Astrocyte (in vitro differentiated cells and primary cell): Measurements from ENCODE around the gene AIFM1. TPM values are rescaled to one million over a fixed set of nuclear protein-coding genes. Genes with fewer than 3 reads are reported as not detected.

ENCODE experiments used
- DNase-seq: peaks from one replicate; pipeline ENCODE4 v3.0.0-alpha.2; 2010; ENCODE audit warnings: low read depth
- FAIRE-seq: peaks from 2 replicates; lab custom pipeline; 2011; peaks lifted over from hg19 to GRCh38; lab: Jason Lieb, UNC
- H2AFZ ChIP-seq: 2 replicates; pipeline ENCODE4 v1.6.0; 2012; ENCODE audit warnings: low read depth, low read length, inconsistent platforms
- H3K27ac ChIP-seq: 2 replicates; pipeline ENCODE4 v1.5.1; 2011; ENCODE audit warnings: low read depth, low read length, inconsistent platforms
- H3K27me3 ChIP-seq: 2 replicates; pipeline ENCODE4 v1.6.0; 2011; ENCODE audit warnings: low read length, inconsistent platforms; ENCODE audit not compliant: insufficient read depth
- H3K36me3 ChIP-seq: 2 replicates; pipeline ENCODE4 v1.5.1; 2011; ENCODE audit warnings: low read length, inconsistent platforms; ENCODE audit not compliant: insufficient read depth
- H3K4me1 ChIP-seq: 2 replicates; pipeline ENCODE4 v1.5.1; 2011; ENCODE audit warnings: low read length, inconsistent platforms; ENCODE audit not compliant: insufficient read depth
- H3K4me2 ChIP-seq: 2 replicates; pipeline ENCODE4 v1.6.0; 2012; ENCODE audit warnings: low read length, inconsistent platforms
- H3K4me3 ChIP-seq: 2 replicates; pipeline ENCODE4 v1.5.1; 2011; ENCODE audit warnings: low read depth, mild to moderate bottlenecking, low read length, inconsistent platforms; ENCODE audit not compliant: insufficient read depth
- H3K79me2 ChIP-seq: 2 replicates; pipeline ENCODE4 v1.6.0; 2012; ENCODE audit warnings: mild to moderate bottlenecking, low read length, inconsistent platforms; ENCODE audit not compliant: insufficient read depth
- H3K9ac ChIP-seq: 2 replicates; pipeline ENCODE4 v1.6.0; 2012; ENCODE audit warnings: mild to moderate bottlenecking, low read length, inconsistent platforms
- H3K9me3 ChIP-seq: 2 replicates; pipeline ENCODE4 v1.5.1; 2012; ENCODE audit warnings: low read depth, mild to moderate bottlenecking, low read length, inconsistent platforms; ENCODE audit not compliant: insufficient read depth
- H4K20me1 ChIP-seq: 2 replicates; pipeline ENCODE4 v1.6.0; 2012; ENCODE audit warnings: low read length, inconsistent platforms; ENCODE audit not compliant: insufficient read depth
- H3K27ac Mint-ChIP-seq: one replicate; pipeline ENCODE4 v1.8.0; 2021; ENCODE audit warnings: mild to moderate bottlenecking, mixed read lengths; ENCODE audit not compliant: unreplicated experiment
- H3K27me3 Mint-ChIP-seq: one replicate; pipeline ENCODE4 v1.8.0; 2021; ENCODE audit warnings: low read depth, mixed read lengths; ENCODE audit not compliant: unreplicated experiment
- H3K36me3 Mint-ChIP-seq: one replicate; pipeline ENCODE4 v1.8.0; 2021; ENCODE audit warnings: low read depth, mixed read lengths; ENCODE audit not compliant: unreplicated experiment
- H3K4me1 Mint-ChIP-seq: one replicate; pipeline ENCODE4 v1.8.0; 2021; ENCODE audit warnings: low read depth, mixed read lengths; ENCODE audit not compliant: unreplicated experiment
- H3K4me3 Mint-ChIP-seq: one replicate; pipeline ENCODE4 v1.8.0; 2021; ENCODE audit warnings: mild to moderate bottlenecking, moderate library complexity, mixed read lengths; ENCODE audit not compliant: unreplicated experiment
- H3K9me3 Mint-ChIP-seq: one replicate; pipeline ENCODE4 v1.8.0; 2021; ENCODE audit warnings: mild to moderate bottlenecking, mixed read lengths; ENCODE audit not compliant: unreplicated experiment
- CTCF ChIP-seq: IDR thresholded peaks from 2 replicates; pipeline ENCODE4 v1.5.1; 2011; ENCODE audit warnings: low read depth, mild to moderate bottlenecking, inconsistent platforms, low read length, moderate library complexity; ENCODE audit not compliant: insufficient read depth
- EZH2 ChIP-seq: IDR thresholded peaks from 2 replicates; pipeline ENCODE4 v1.6.1; 2012; ENCODE audit warnings: mild to moderate bottlenecking, low read length, inconsistent platforms; ENCODE audit not compliant: insufficient read depth
- total RNA-seq: library from RNA; stranded (reverse); gene quantifications from 2 replicates; pipeline ENCODE4 v1.2.1, GENCODE V29; 2021

The AIFM1 gene
- total RNA-seq, 1 donor from 2014 or later, result 38.1 TPM

GRCh38 chrX:130170752-130171445, 5.3 kb upstream of the AIFM1 start:
- peak overlapping the region; percentile 75 for H3K4me3 Mint-ChIP-seq
- no peak overlapping the region for H3K27ac Mint-ChIP-seq
- H3K4me1 Mint-ChIP-seq, result peaks cover 16% of the 10 kb centered on the region
- peak; percentile 9 for FAIRE-seq
- Histone ChIP-seq H3K4me3 (peak overlapping the region; percentile 51), H3K4me2 (peak overlapping the region; percentile 85), H2AFZ (peak overlapping the region; percentile 78), H3K9me3 (no peaks in the 10 kb centered on the region), H3K9ac (peak overlapping the region; percentile 52), H3K27ac (no peak overlapping the region), H3K36me3 (no peaks in the 10 kb centered on the region), H4K20me1 (no peaks in the 10 kb centered on the region), H3K27me3 (peaks cover 3% of the 10 kb centered on the region), H3K79me2 (no peaks in the 10 kb centered on the region), H3K4me1 (peaks cover 31% of the 10 kb centered on the region)
- no peaks in the 10 kb centered on the region for H3K27me3 Mint-ChIP-seq
- H3K9me3 Mint-ChIP-seq, result no peaks in the 10 kb centered on the region
- DNase-seq, result no peak
- TF ChIP-seq CTCF (no peak), EZH2 (no peak)
- no peaks in the 10 kb centered on the region for H3K36me3 Mint-ChIP-seq

- Histone ChIP-seq H2AFZ (no peak overlapping the region), H3K36me3 (no peaks in the 10 kb centered on the region), H3K27me3 (peaks cover 3% of the 10 kb centered on the region), H3K4me3 (peak overlapping the region; percentile 80), H3K4me2 (peak overlapping the region; percentile 85), H3K9ac (no peak overlapping the region), H3K79me2 (peaks cover 24% of the 10 kb centered on the region), H3K27ac (no peak overlapping the region), H4K20me1 (no peaks in the 10 kb centered on the region), H3K4me1 (peaks cover 18% of the 10 kb centered on the region), H3K9me3 (no peaks in the 10 kb centered on the region)
- peak overlapping the region; percentile 94 for H3K4me3 Mint-ChIP-seq
- H3K4me1 Mint-ChIP-seq, result peaks cover 5% of the 10 kb centered on the region
- DNase-seq (no peak), FAIRE-seq (peak; percentile 84)
- H3K36me3 Mint-ChIP-seq, result no peaks in the 10 kb centered on the region
- no peaks in the 10 kb centered on the region for H3K9me3 Mint-ChIP-seq
- H3K27ac Mint-ChIP-seq, result no peak overlapping the region
- no peaks in the 10 kb centered on the region for H3K27me3 Mint-ChIP-seq
- no peak for TF ChIP-seq CTCF
- TF ChIP-seq EZH2, result no peak
Measured at GRCh38 chrX:130167040-130167439, 1.4 kb upstream of the AIFM1 start.

- Mint-ChIP-seq H3K4me3 (peak overlapping the region; percentile 94), H3K9me3 (no peaks in the 10 kb centered on the region), H3K27ac (peak overlapping the region; percentile 89), H3K36me3 (no peaks in the 10 kb centered on the region), H3K4me1 (peaks cover 5% of the 10 kb centered on the region), H3K27me3 (no peaks in the 10 kb centered on the region)
- Histone ChIP-seq H4K20me1 (no peaks in the 10 kb centered on the region), H3K9me3 (no peaks in the 10 kb centered on the region), H3K27ac (peak overlapping the region; percentile 91), H3K79me2 (peaks cover 25% of the 10 kb centered on the region), H3K9ac (peak overlapping the region; percentile 92), H3K4me2 (peak overlapping the region; percentile 85), H3K4me3 (peak overlapping the region; percentile 80), H3K4me1 (peaks cover 16% of the 10 kb centered on the region), H3K27me3 (peaks cover 3% of the 10 kb centered on the region), H2AFZ (peak overlapping the region; percentile 42), H3K36me3 (no peaks in the 10 kb centered on the region)
- DNase-seq, result no peak
- no peak for FAIRE-seq
- TF ChIP-seq EZH2 (no peak), CTCF (no peak)
Measured at GRCh38 chrX:130166503-130166777, 799 bp upstream of the AIFM1 start.
